OCI-LY7 (cell line): ENCODE data around the gene TYK2. TPM values are rescaled to one million over a fixed set of nuclear protein-coding genes. Genes with fewer than 3 reads are reported as not detected.
"Not testable (repeated sequence)": the region's sequence is repeated elsewhere in the genome, so short reads cannot be mapped to it uniquely, and the experiment has no call there.

Experiments used
- BruUV-seq: library from RNA; stranded (reverse); fragments of 400-500 nt; replicated peaks from 2 replicates; lab custom pipeline; 2021; lab: Mats Ljungman, UMichigan
- CTCF ChIA-PET: fragments of 300-600 bp; sonication (Branson Sonifier 250); formaldehyde crosslinking; loops from one replicate; lab custom pipeline; 2022; ENCODE audit warnings: antibody characterized with exemption; ENCODE audit not compliant: unreplicated experiment; lab: Charles Lee
- POLR2A ChIA-PET: fragments of 300-600 bp; sonication (Branson Sonifier 250); formaldehyde crosslinking; loops from one replicate; lab custom pipeline; 2022; ENCODE audit warnings: antibody characterized with exemption; lab: Charles Lee
- DNase-seq: peaks from one replicate; pipeline ENCODE4 v3.0.0-alpha.2; 2015; ENCODE audit warnings: low spot score
- H2AFZ ChIP-seq: fragments of 200-600 bp; sonication (generic), shearing (Covaris generic); 2 replicates; pipeline ENCODE4 v1.6.1; 2014; ENCODE audit warnings: mild to moderate bottlenecking, antibody characterized with exemption, low read length, moderate library complexity
- H3K27ac ChIP-seq: fragments of 200-600 bp; sonication (generic); 2 replicates; pipeline ENCODE4 v1.5.1; 2014; ENCODE audit warnings: mixed run types, low read depth, mild to moderate bottlenecking, moderate library complexity, low read length, inconsistent platforms; ENCODE audit not compliant: poor library complexity, severe bottlenecking
- H3K36me3 ChIP-seq: fragments of 200-600 bp; sonication (generic); 2 replicates; pipeline ENCODE4 v1.6.1; 2014; ENCODE audit warnings: mild to moderate bottlenecking, antibody characterized with exemption, low read length, moderate library complexity, mixed read lengths; ENCODE audit not compliant: insufficient read depth
- H3K4me1 ChIP-seq: fragments of 200-600 bp; sonication (generic); 2 replicates; pipeline ENCODE4 v1.5.1; 2014; ENCODE audit warnings: mild to moderate bottlenecking, low read length; ENCODE audit not compliant: insufficient read depth, poor library complexity, severe bottlenecking
- H3K4me2 ChIP-seq: fragments of 200-600 bp; sonication (generic); 2 replicates; pipeline ENCODE4 v1.6.1; 2014; ENCODE audit warnings: mild to moderate bottlenecking, low read length
- H3K4me3 ChIP-seq: fragments of 200-600 bp; sonication (generic); 2 replicates; pipeline ENCODE4 v1.5.1; 2014; ENCODE audit warnings: mild to moderate bottlenecking, low read depth, low read length; ENCODE audit not compliant: poor library complexity, severe bottlenecking
- H3K79me2 ChIP-seq: fragments of 200-600 bp; sonication (generic); 2 replicates; pipeline ENCODE4 v1.6.1; 2016; ENCODE audit warnings: low read depth, mild to moderate bottlenecking, low read length, moderate library complexity, mixed read lengths; ENCODE audit not compliant: insufficient read depth
- H3K9me2 ChIP-seq: fragments of 200-600 bp; sonication (generic); 2 replicates; pipeline ENCODE4 v1.6.1; 2016; ENCODE audit warnings: mild to moderate bottlenecking, low read length, mixed read lengths; ENCODE audit not compliant: insufficient read depth
- H3K9me3 ChIP-seq: fragments of 200-600 bp; sonication (generic); 2 replicates; pipeline ENCODE4 v1.6.1; 2014; ENCODE audit warnings: mild to moderate bottlenecking, mixed run types, low read length, mixed read lengths
- H4K20me1 ChIP-seq: fragments of 200-600 bp; sonication (generic); 2 replicates; pipeline ENCODE4 v1.6.1; 2014; ENCODE audit warnings: mild to moderate bottlenecking, antibody characterized with exemption, low read length, moderate library complexity, mixed read lengths; ENCODE audit not compliant: insufficient read depth
- EZH2phosphoT487 ChIP-seq: fragments of 200-600 bp; sonication (generic); IDR thresholded peaks from 2 replicates; pipeline ENCODE4 v1.6.1; 2018; ENCODE audit warnings: low read depth, borderline replicate concordance, mild to moderate bottlenecking, mixed run types, antibody characterized with exemption, low read length, moderate library complexity, mixed read lengths
- intact Hi-C: fragments of 100-400 bp; cut with micrococcal nuclease; formaldehyde crosslinking; loops from one replicate; pipeline ENCODE4 v1.10.0; 2022; ENCODE audit not compliant: unreplicated experiment
- total RNA-seq, 2 experiments: library from RNA; depleted of rRNA in 1 of 2; stranded (reverse); fragments of >200 nt in 1 of 2; shearing (Covaris generic) in 1 of 2; gene quantifications; 2 replicates each; pipeline ENCODE4 v1.2.3, GENCODE V29; 2014 to 2022
- TF ChIP-seq, protein P1 (sequence below): fragments of 200-600 bp; sonication (generic); conservative IDR thresholded peaks from 2 replicates; pipeline ENCODE4 v1.5.1; 2014; ENCODE audit warnings: mild to moderate bottlenecking, antibody characterized with exemption, low read length, moderate library complexity, mixed read lengths

The TYK2 gene
- total RNA-seq, 2 experiments from 2014 or later, result 185 to 216 TPM

DNA sequence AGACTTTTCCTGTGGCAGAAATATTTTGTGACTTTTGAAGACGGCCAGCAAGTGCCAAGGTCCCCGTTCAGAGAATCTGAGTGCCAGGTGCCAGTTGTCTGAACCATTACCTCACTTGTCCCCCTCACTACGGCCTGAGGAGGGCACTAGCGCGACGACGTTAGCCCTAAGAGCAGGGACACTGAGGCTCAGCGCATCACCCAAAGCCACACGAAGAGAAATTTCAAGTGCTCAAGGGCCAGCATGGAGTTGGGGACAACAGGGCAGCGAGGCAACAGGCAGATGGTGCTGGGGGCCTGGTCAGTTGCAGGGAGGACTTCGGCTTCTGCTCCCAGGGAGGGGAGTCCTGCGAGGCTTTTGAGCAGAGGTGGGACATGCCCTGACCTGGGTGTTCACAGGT is 9.5 kb upstream of the TYK2 start:
- BruUV-seq, result no TSS peak
- no peak for DNase-seq
- TF ChIP-seq, protein P1, sequence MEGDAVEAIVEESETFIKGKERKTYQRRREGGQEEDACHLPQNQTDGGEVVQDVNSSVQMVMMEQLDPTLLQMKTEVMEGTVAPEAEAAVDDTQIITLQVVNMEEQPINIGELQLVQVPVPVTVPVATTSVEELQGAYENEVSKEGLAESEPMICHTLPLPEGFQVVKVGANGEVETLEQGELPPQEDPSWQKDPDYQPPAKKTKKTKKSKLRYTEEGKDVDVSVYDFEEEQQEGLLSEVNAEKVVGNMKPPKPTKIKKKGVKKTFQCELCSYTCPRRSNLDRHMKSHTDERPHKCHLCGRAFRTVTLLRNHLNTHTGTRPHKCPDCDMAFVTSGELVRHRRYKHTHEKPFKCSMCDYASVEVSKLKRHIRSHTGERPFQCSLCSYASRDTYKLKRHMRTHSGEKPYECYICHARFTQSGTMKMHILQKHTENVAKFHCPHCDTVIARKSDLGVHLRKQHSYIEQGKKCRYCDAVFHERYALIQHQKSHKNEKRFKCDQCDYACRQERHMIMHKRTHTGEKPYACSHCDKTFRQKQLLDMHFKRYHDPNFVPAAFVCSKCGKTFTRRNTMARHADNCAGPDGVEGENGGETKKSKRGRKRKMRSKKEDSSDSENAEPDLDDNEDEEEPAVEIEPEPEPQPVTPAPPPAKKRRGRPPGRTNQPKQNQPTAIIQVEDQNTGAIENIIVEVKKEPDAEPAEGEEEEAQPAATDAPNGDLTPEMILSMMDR, result peak; percentile 66
- TF ChIP-seq EZH2phosphoT487, result no peak
- Histone ChIP-seq H3K4me2 (no peak overlapping the region), H2AFZ (no peak overlapping the region), H3K9me2 (no peaks in the 10 kb centered on the region), H4K20me1 (no peaks in the 10 kb centered on the region), H3K79me2 (no peaks in the 10 kb centered on the region), H3K36me3 (peaks cover 55% of the 10 kb centered on the region), H3K27ac (no peak overlapping the region), H3K4me1 (peaks cover 2% of the 10 kb centered on the region), H3K4me3 (no peak overlapping the region), H3K9me3 (no peaks in the 10 kb centered on the region)
- ChIA-PET CTCF (no interaction called here), POLR2A (no interaction called here)
- intact Hi-C loops, result loop anchor here (1.0 to 5.0 kb wide), 3 partner anchors 121 to 458 kb away; no protein-coding TSS in a partner anchor

DNA sequence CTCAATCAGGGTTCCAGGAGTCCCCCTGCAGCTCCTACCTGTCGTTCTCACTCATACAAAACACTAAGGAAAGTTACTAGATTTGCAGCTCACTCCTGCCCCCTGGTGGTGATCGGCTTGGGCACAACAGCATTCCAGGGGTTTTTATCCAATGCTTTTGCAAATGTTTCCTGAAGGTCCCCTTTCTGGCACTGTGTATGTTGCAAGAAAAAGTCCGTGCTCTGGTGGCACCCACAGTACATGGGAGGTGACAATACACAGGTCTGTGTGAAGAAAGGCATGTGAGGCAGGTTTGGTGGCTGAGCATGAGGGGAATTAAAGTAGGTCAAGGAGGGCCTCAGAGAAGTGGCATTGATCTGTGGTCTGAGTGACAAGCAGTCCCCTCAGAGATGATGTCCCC is 8.6 kb upstream of the TYK2 start:
- Histone ChIP-seq H3K4me1 (peaks cover 2% of the 10 kb centered on the region), H2AFZ (no peak overlapping the region), H3K79me2 (no peaks in the 10 kb centered on the region), H3K9me2 (no peaks in the 10 kb centered on the region), H3K9me3 (no peaks in the 10 kb centered on the region), H4K20me1 (no peaks in the 10 kb centered on the region), H3K4me2 (no peak overlapping the region), H3K4me3 (no peak overlapping the region), H3K27ac (no peak overlapping the region), H3K36me3 (peaks cover 49% of the 10 kb centered on the region)
- intact Hi-C loops, result loop anchor here (1.0 to 5.0 kb wide), 3 partner anchors 120 to 457 kb away; no protein-coding TSS in a partner anchor
- ChIA-PET POLR2A (no interaction called here), CTCF (interaction anchor here (0.8 kb wide), 1 partner anchor 10 kb away, joined by 3 read pairs; no protein-coding TSS in a partner anchor)
- DNase-seq, result peak; percentile 79
- no peak for TF ChIP-seq EZH2phosphoT487
- TF ChIP-seq, protein P1, result peak; percentile 99
- BruUV-seq, result TSS peak; percentile 65

DNA sequence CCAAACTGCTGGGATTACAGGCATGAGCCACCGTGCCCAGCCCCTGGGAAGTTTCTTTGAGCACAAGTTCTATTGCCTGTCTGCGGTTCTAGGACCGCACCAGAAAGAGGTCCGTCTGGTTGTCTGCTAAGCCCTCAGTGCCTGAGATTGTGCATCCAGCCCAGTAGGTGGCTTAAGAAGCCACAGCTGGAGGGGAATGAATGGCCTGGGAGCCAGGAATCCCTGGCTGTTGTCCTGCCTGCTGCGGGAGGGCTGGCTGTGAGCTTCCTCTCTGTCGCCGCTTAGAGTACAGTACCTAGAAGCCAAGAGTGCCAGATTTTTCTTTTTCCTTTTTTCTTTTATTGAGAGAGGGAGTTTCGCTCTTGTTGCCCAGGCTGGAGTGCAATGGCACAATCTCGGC is 4.2 kb upstream of the TYK2 start:
- Histone ChIP-seq H2AFZ (no peak overlapping the region), H3K36me3 (peaks cover 7% of the 10 kb centered on the region; the same call in 1 of the 2 replicates), H4K20me1 (no peaks in the 10 kb centered on the region), H3K27ac (no peak overlapping the region), H3K79me2 (peaks cover 5% of the 10 kb centered on the region), H3K9me2 (no peaks in the 10 kb centered on the region), H3K4me1 (peaks cover 9% of the 10 kb centered on the region), H3K4me2 (no peak overlapping the region), H3K9me3 (no peaks in the 10 kb centered on the region), H3K4me3 (no peak overlapping the region)
- intact Hi-C loops, result no loop called here
- POLR2A ChIA-PET, result interaction anchor here (1.0 kb wide), 1 partner anchor 29 kb away, joined by 3 read pairs; no protein-coding TSS in a partner anchor
- DNase-seq, result no peak
- no TSS peak for BruUV-seq
- CTCF ChIA-PET, result no interaction called here
- TF ChIP-seq, protein P1, result no peak
- TF ChIP-seq EZH2phosphoT487, result no peak

DNA sequence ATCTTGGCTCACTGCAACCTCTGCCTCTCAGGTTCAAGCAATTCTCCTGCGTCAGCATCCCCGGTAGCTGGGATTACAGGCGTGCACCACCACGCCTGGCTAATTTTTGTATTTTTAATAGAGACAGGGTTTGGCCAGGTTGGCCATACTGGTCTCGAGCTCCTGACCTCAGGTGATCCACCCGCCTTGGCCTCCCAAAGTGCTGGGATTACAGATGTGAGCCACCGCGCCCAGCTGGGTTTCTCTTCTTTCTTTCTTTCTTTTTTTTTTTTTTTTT is 2.8 kb upstream of the TYK2 start:
- peaks cover 13% of the 10 kb centered on the region for H3K4me1 ChIP-seq
- H3K9me2 ChIP-seq, H2AFZ ChIP-seq, H3K9me3 ChIP-seq, H3K4me3 ChIP-seq, BruUV-seq, DNase-seq, H4K20me1 ChIP-seq, CTCF ChIA-PET, H3K27ac ChIP-seq, H3K36me3 ChIP-seq, H3K4me2 ChIP-seq, intact Hi-C loops: not testable (repeated sequence)
- POLR2A ChIA-PET, result interaction anchor here (0.6 to 1.0 kb wide), 4 partner anchors 43 to 171 kb away, joined by 4 to 7 read pairs (median 6); partner anchors contain the start of gene ICAM1
- peaks cover 16% of the 10 kb centered on the region for H3K79me2 ChIP-seq
